C4-2B (cell line): Measurements from ENCODE around the gene LRRIQ4.

Source experiments
- CTCF ChIP-seq: fragments of 450-650 bp; conservative IDR thresholded peaks from 2 replicates; pipeline ENCODE4 v1.5.1; 2017; ENCODE audit warnings: mild to moderate bottlenecking
- ZFX ChIP-seq: fragments of 450-650 bp; IDR thresholded peaks from 2 replicates; pipeline ENCODE4 v1.6.1; 2017

- TF ChIP-seq CTCF (no peak), ZFX (no peak)
Observed at GRCh38 chr3:169777822-169778221, 34.8 kb upstream of the LRRIQ4 start.
